Measurements from ENCODE around the gene PPFIA1. TPM values are rescaled to one million over a fixed set of nuclear protein-coding genes. Genes with fewer than 3 reads are reported as not detected.

Gene PPFIA1
- total RNA-seq, 4 donors from 2014 or later = 43.7 to 82.8 (median 69.3) TPM

- TF ChIP-seq POLR2A (IDR thresholded peaks at IDR 0.05) (no peak), EP300 (IDR thresholded peaks at IDR 0.05) (no peak), CTCF (IDR thresholded peaks at IDR 0.05) (no peak)
- Histone ChIP-seq H3K27me3 (no peaks in the 10 kb centered on the region), H3K4me1 (peaks cover 0 to 32% (median 7%) of the 10 kb centered on the region in 4 donors), H3K9me3 (no peaks in the 10 kb centered on the region), H3K27ac (no peak overlapping the region), H3K36me3 (peaks cover 0 to 13% (median 0%) of the 10 kb centered on the region in 3 donors), H3K4me3 (no peak overlapping the region)
- DNase-seq (ENCODE audit: low spot score in 2 of 2) = no peak
- WGBS, 2 donors = 65 to 66% methylated on average over 4 of the region's 4 CpGs
Measured at GRCh38 chr11:70306586-70307033, 36.1 kb downstream of the PPFIA1 start.

- H3K9me3 ChIP-seq = no peaks in the 10 kb centered on the region
- no peak for DNase-seq (ENCODE audit: low spot score in 2 of 2)
- H3K4me3 ChIP-seq = no peak overlapping the region
- no peaks in the 10 kb centered on the region for H3K27me3 ChIP-seq
- peaks cover 0 to 13% (median 0%) of the 10 kb centered on the region in 3 donors for H3K36me3 ChIP-seq
- no peak for TF ChIP-seq POLR2A (IDR thresholded peaks at IDR 0.05)
- TF ChIP-seq CTCF (IDR thresholded peaks at IDR 0.05) = no peak
- TF ChIP-seq EP300 (IDR thresholded peaks at IDR 0.05) = no peak
- 50% methylated on average over 3 of the region's 3 CpGs for WGBS, 2 donors
- peaks cover 0 to 26% (median 7%) of the 10 kb centered on the region in 4 donors for H3K4me1 ChIP-seq
- no peak overlapping the region for H3K27ac ChIP-seq
Measured at GRCh38 chr11:70307176-70307575, 36.7 kb downstream of the PPFIA1 start.

- Histone ChIP-seq H3K27ac (no peak overlapping the region), H3K27me3 (no peaks in the 10 kb centered on the region), H3K36me3 (peaks cover 0 to 13% (median 0%) of the 10 kb centered on the region in 3 donors), H3K4me3 (no peak overlapping the region), H3K9me3 (no peaks in the 10 kb centered on the region), H3K4me1 (peaks cover 0 to 20% (median 1%) of the 10 kb centered on the region in 4 donors)
- 96 to 99% methylated on average over 4 of the region's 4 CpGs for WGBS, 2 donors
- no peak for TF ChIP-seq POLR2A (IDR thresholded peaks at IDR 0.05)
- DNase-seq (ENCODE audit: low spot score in 2 of 2) = no peak
Measured at GRCh38 chr11:70311616-70312015, 41.1 kb downstream of the PPFIA1 start.

GRCh38 chr11:70312401-70313357 is 42.2 kb downstream of the PPFIA1 start:
- Histone ChIP-seq H3K9me3 (no peaks in the 10 kb centered on the region), H3K4me3 (no peak overlapping the region), H3K4me1 (peaks cover 0 to 12% (median 0%) of the 10 kb centered on the region in 4 donors), H3K27me3 (no peaks in the 10 kb centered on the region), H3K36me3 (peaks cover 0 to 16% (median 0%) of the 10 kb centered on the region in 3 donors), H3K27ac (no peak overlapping the region)
- 85 to 86% methylated on average over 20 of the region's 20 CpGs for WGBS, 2 donors
- DNase-seq (ENCODE audit: low spot score in 2 of 2) = no peak
- TF ChIP-seq POLR2A (IDR thresholded peaks at IDR 0.05) (no peak), EP300 (IDR thresholded peaks at IDR 0.05) (no peak), CTCF (IDR thresholded peaks at IDR 0.05) (no peak)

DNA sequence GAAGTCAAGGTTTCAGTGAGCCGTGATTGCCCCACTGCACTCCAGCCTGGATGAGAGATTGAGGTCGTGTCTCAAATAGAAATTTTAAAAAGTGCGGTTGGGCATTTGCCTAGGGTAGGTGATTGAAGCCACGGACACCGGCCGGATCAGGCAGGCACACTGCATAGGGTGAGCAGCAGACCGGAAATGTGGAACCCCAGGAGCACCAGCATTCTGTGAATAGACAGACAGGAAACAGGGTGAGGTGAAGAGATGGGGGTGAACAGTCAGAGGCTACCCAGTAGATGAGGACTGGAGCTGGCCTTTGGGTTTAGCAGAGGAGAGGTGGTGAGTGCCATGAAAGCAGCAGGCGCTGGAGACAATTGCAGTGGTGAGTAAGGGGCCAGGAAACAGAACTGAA is 43.5 kb downstream of the PPFIA1 start:
- Histone ChIP-seq H3K27me3 (no peaks in the 10 kb centered on the region), H3K4me1 (peaks cover 0 to 11% (median 0%) of the 10 kb centered on the region in 4 donors), H3K27ac (no peak overlapping the region), H3K9me3 (no peaks in the 10 kb centered on the region), H3K36me3 (peaks cover 0 to 22% (median 0%) of the 10 kb centered on the region in 3 donors), H3K4me3 (no peak overlapping the region)
- no peak for TF ChIP-seq EP300 (IDR thresholded peaks at IDR 0.05)
- TF ChIP-seq CTCF (IDR thresholded peaks at IDR 0.05) = no peak
- 81 to 82% methylated on average over 8 of the region's 8 CpGs for WGBS, 2 donors
- no peak for DNase-seq (ENCODE audit: low spot score in 2 of 2)
